Measurements from ENCODE around the gene PPP2R1B.
"Not testable (repeated sequence)": the region's sequence is repeated elsewhere in the genome, so short reads cannot be mapped to it uniquely, and the experiment has no call there.

The PPP2R1B gene

DNA sequence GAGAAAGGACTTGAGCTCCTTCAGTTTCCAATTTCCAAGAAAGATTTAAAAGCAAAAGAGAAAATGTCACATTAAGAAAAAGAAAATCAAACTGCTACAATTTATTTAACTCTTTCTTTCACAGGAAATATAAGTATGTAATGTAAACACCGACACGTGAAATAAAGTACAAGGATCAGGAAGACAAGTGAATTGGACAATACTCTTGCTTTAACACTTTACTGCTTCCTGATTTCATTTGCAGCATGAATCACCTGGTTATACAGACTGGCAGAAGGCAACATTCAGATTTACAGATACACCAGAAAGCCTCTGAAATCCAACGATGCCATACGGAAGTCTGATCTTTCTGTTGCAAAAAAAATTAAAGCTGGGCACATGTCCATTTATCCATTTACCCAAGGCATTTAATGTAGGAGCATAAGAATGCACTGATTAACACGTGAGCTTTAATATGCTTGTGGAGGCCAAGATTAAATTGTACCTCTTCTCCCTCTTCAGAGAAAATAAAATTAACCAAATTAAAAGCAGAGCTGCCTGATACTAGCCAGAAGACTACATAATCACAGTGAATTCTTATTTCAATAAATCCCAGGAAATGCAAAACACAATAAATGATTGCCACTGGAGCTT is 16.0 kb upstream of the PPP2R1B start:
- no peak for DNase-seq

DNA sequence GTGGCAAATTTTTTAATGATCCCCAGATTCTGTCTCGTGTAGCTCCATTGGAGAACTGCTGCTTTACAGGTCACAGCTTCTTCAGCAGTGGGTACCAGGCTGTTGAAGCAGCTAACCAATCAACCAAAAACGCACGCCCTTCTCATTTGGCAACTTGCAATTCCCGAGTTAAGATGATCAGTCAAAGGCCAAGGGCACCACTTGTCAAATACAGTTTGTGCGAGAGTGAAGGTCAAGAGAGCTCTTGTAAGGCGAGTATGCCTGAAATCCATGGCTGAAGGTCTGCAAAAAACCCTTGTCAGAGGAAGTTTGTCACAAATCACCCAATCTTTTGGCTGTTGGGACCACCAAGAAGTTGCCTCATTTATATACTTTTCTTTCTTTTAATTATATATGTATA is 12.9 kb upstream of the PPP2R1B start:
- no peak for DNase-seq

GRCh38 chr11:111778047-111778558 is 11.9 kb upstream of the PPP2R1B start:
- DNase-seq = no peak

DNA sequence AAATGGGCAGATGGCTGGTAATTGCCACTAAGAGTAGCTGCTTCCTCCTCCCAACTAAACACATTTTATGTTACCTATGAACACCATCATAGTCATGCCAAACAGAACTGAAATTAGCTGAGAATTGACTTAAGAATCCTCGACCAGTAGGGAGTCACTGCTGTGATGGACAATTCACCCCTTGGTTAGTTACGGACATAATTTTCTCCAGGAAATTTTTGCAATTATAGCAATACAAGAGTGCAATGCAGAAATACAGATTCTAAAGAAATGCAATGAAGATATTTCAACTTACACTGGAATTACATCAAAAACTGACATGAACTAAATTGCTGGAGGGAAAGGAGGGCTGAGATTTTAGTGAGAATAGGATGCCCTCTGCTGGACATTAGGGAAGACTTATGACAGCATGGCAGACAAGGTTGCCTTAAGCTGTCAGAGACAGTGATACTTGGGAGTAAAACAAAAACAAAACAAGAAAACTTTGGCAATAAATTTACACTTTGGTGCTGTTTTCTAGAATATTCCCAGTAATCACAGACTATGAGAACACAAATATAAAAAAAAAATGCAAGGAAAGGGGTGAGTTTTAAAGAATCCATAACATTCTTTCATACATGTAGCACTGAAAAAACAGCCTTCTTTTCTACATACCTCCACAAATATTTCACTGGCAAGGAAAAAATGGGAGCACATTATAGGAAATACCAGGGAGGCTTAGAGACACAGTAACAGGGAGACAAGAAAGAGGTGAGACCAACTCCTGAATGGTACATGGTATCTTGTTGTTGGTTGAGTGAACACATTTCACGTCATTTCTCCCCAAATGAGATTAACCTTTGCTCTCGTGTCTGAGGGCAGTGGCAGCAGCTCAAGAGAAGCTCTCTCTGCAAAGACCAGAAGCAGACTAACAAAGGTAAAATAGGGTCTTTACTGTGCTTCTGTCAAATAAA is 11.2 kb upstream of the PPP2R1B start:
- DNase-seq = no peak

DNA sequence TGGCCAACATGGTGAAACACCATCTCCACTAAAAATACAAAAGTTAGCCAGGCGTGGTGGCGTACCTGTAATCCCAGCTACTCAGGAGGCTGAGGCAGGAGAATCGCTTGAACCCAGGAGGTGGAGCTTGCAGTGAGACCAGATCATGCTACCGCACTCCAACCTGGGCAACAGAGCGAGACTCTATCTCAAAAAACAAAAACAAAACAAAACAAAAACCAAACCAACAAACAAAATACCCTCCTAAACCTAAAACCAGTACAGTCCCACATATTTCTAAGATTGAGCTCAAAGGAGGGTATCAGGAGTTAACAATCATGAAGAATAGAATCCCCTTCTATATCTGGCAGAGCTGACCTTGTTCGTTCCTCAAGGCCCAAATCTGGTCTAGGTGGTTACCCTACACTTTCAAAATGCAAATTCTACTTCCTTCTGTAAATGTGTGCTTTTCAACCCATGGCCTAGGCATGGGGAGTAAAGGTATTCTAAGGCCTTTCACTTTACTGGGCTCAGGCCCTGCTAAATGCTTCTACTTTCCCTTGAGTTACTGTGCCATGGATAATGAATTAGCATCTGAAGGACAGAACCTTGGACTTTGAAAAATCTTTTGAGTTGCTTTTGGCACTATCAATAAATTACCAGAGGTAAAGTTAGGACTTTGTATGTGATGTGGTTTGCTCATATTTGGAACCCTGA is 10.4 kb upstream of the PPP2R1B start:
- no peak for DNase-seq

DNA sequence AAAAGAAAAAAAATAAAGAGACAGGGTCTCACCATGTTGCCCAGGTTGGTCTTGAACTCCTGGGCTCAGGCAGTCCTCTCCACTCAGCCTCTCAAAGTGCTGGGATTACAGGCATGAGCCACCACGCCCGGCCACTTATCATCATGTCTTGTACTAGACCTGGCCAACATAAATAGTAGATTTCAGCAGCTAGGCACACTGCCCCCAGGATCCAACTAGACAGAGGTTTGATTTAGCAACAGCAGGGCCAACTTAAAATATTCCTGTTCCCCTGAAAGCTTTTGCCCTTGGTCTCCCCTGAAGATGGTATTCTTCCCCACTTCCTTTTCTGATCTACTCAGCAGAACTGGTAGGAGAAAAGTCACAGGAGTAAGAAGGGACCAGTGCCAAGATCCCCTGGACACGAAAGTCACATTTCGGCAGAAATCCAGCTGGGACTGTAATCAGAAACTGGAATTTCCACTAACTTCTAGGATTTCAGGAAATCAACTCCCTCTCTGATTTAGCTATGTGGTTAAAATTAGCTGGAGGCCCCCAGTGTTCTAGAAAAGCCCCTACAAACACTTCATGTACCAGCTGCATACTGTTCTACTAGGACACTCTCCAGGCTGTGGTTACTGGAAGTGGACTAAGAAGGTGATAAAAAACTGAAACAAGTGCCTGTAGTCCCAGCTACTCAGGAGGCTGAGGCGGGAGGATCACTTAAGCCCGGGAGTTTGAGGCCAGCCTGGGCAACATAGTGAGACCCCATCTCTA is 8.9 kb upstream of the PPP2R1B start:
- no peak for DNase-seq

DNA sequence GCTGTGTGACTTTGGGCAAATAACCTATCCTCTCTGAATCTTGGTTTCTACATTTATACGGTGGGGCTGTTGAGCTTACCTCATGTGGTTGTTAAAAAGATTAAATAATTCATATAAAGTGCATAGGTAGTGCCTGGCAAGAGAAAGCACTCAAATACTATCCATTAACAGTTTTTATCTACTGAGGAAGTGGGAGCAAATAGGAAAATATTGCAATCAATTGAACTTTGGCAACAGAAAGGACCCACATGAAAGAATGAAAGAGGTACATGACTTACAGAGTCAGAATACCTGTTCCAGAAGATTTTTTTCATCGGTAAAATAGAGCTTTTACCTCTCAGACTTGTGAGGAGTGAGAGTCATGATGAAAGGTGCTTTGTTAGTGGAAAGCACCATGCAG is 6.3 kb upstream of the PPP2R1B start:
- DNase-seq = no peak

- not testable (repeated sequence) for DNase-seq
These were observed 5.0 kb upstream of the PPP2R1B start for GRCh38 chr11:111771205-111771604.

DNA sequence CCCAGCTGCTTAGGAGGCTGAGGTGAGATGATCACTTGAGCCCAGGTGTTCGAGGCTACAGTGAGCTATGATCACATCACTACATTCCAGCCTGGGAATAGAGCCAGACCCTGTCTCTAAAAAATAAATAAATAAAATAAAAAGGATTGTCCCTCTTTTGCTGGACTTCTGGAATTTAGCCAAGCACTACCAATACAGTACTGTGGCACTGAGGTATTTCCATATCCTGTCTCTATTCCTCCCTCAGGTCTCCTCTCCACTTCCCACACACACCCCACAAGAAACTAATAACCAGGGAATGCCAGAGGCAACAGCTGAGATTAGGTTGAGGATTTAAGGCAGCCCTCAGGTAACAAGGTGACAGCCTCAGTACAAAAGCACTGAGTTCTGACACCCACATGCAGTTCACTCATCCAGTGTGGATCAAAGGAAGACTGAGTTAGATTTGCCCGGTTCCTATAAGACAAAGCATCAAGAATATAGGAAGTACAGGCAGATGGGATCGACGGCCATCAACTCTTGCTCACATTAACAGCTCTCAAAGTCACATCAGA is 4.5 kb upstream of the PPP2R1B start:
- no peak for DNase-seq

- no peak for DNase-seq
These were observed 599 bp upstream of the PPP2R1B start for GRCh38 chr11:111766834-111767142.

- DNase-seq = peak; percentile 6 to 14
These were observed 737 bp downstream of the PPP2R1B start for GRCh38 chr11:111765320-111765983.

- DNase-seq = no peak
These were observed 1.6 kb downstream of the PPP2R1B start for GRCh38 chr11:111764621-111765020.

- DNase-seq = no peak
These were observed 3.1 kb downstream of the PPP2R1B start for GRCh38 chr11:111762981-111763643.

GRCh38 chr11:111762526-111762925 is 3.7 kb downstream of the PPP2R1B start:
- no peak for DNase-seq

GRCh38 chr11:111761036-111761435 is 5.2 kb downstream of the PPP2R1B start:
- no peak for DNase-seq

DNA sequence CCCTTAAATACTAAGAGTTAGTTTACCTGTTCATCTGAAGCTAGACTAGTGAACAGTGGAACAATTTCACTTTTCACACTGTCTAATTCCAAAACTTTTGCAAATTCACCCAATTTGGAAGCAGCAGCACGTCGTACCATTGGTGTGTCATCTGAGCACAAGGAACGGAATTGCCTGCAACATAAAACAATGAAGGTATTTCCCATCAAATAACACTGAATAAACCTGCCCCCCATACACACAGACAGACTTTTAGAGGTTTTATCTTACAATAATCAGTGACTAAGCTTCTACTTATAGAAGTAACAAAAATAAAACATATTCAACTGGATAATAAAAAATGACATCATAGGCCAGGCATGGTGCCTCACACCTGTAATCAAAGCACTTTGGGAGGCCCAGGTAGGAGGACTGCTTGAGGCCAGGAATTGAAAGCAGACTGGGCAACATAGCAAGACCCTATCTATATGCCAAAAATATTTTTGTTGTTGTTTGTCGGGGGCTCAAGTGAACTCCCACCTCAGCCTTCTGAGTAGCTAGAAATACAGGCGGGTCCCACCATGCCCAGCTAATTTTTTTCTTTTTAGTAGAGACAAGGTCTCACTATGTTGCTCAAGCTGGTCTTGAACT is 6.3 kb downstream of the PPP2R1B start:
- no peak for DNase-seq

GRCh38 chr11:111759376-111759775 is 6.8 kb downstream of the PPP2R1B start:
- no peak for DNase-seq

DNA sequence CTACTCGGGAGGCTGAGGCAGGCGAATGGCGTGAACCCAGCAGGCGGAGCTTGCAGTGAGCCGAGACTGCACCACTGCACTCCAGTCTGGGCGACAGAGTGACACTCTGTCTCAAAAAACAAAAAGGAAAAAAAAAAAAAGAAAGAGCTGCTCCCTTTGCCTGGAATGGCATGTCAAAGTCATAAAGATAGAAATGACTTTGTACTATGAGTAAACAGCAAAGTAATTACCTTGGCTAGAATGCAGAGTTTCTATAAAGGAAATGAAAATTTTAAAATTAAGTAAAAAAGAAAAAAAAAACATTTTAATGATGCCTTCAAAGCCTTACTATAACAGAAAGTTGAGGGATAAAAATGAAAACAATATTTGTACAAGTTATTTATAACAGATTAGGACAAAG is 10.1 kb downstream of the PPP2R1B start:
- DNase-seq = no peak

- no peak for DNase-seq
These were observed 16.5 kb downstream of the PPP2R1B start for GRCh38 chr11:111749646-111750045.

DNA sequence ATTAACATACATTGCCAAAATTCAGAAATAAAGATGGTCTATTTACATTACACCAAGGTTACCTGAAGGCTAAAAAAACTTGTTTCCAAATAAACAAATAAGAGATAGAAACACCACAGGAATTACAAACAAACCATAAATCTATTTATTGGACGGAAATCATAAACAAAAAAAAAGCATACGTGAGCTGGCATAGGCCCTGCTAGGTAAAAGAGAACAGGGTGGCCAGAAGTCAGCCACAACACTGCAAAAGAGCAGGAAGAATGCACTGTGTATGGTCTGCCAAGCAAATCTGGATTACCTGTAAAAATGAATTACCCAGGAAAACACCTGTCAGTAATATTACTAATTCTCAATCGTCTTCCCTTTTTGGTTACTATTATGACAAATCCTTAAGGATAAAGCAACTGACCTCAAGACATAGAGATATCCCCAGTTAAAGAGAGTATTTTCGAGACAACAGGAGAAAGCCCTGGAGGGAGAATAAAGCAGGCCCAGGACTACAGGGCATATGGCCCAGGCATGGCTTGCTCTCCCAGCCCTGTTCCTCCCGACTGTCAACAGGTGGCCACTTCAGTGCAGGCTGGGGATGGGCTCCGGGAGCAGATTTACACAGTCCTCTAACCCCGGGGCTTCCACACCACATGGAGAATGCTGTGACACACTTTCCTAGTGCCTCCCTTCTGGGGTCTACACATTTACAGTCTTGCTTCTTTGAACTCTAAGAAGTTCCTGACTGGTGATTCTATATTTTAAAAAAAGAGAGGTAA is 18.0 kb downstream of the PPP2R1B start:
- no peak for DNase-seq

Data from stimulated activated CD4-positive, alpha-beta T cell treated with anti-CD3 and anti-CD28 coated beads, Interleukin-2, amount 100 ng/mL, for 48 hours (primary cell).